SH-SY5Y (cell line): ENCODE results near the gene VTCN1.
A peak's percentile ranks its signal among the peaks of the same experiment; 100 is the strongest.

Experiments used
- GATA2 ChIP-seq: IDR thresholded peaks from 2 replicates; pipeline ENCODE4 v1.6.1; 2011; ENCODE audit warnings: mild to moderate bottlenecking, low read depth, low read length
- GATA3 ChIP-seq: IDR thresholded peaks from 2 replicates; pipeline ENCODE4 v1.6.1; 2011; ENCODE audit warnings: low read depth, mild to moderate bottlenecking, low read length, moderate library complexity

The VTCN1 gene

DNA sequence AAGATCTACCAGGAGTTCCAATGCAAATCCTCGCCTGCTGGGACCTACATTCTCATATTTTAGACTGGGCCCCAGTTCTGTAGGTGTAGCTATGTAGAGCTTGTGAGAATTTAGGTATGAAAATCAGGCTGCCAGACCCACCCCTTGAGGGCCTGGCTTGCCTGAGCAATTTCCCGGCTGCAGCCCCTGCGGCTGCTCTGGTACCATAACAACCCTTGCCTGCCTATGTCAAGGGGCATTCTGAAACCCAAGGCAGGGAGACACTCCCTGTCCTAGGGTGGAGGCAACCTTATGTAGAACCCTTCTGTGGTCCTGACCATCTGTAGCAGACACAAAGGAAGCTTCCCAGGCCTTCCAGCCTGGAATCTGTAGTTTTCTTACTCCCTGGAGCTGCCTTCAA, 28.4 kb downstream of the VTCN1 start:
- TF ChIP-seq GATA3 (no peak), GATA2 (no peak)

DNA sequence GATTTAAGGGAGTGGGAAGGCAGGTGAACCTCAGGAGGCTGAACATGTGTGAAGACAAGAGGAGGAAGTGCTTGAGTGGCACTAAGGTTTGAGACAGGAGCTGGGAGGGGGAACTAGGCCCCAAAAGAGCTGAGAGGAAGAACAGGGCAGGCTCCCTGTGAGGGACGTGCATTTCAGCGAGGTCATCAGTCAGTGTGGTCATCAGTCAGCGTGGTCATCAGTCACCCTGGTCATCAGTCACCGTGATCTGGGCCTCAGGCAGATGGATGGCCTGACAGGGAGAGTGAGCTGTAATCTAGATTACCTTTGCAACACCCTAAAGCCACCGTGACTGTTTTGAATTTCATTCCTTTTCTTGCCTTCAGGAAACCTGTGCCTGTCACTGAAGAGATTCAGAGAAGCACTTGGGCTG, 29.1 kb downstream of the VTCN1 start:
- TF ChIP-seq GATA2 (no peak), GATA3 (no peak)

DNA sequence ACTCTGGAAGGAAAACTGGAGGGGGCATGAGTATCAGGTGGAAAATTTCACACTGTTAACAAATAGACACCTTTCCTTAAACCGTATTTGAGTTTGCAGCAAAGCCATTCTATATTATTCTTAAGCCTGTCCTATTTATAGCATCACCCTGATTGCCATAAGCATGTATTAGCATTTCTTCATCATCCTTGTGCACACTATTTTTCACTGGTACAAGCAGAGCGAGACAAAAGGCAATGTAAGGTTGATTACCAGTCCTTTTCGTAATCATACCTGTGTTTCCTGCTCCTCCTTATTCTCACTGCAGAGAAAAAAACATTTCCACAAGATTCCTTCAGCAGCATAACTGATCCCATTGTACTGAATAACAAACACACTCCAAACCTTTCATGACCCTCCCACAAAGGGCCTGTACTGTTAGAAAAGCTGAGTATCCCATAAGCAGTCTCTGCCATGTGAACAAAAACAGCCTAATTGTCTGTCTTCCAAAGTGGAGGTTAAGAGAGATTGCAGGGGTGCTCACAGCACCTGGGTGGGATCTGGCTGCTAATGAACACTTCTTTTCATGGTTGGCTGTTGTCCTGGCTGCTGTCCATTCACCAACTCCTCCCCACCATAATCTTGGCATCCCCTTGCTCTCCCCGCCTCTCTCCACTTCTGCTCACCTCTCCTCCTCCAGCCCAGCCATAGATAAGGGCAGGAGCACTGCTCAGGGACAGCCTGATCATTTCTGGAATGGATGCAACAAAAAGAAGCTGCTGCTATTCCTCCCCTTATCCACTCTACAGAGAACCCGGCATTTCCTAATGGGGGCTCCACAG, 30.4 kb downstream of the VTCN1 start:
- TF ChIP-seq GATA3, result no peak
- no peak for TF ChIP-seq GATA2

DNA sequence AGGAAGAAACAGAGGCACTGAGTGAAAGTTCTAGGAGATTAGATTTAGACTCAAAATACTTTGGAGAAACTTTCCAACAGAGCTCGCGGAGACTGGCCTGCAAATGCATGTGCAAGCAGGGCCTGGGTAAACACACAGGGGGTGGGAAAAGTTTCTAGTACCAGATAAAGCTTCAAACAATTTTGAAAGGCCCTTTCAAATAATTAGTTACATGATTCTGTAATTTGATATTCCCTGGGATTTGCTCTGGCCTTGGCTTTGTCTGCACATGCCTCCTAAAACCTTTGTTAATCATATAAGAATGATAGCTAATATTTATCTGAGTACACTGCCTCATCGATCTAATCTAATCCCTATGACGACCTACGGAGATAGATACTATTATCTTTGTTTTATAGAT, 31.3 kb downstream of the VTCN1 start:
- TF ChIP-seq GATA3 (no peak), GATA2 (no peak)

DNA sequence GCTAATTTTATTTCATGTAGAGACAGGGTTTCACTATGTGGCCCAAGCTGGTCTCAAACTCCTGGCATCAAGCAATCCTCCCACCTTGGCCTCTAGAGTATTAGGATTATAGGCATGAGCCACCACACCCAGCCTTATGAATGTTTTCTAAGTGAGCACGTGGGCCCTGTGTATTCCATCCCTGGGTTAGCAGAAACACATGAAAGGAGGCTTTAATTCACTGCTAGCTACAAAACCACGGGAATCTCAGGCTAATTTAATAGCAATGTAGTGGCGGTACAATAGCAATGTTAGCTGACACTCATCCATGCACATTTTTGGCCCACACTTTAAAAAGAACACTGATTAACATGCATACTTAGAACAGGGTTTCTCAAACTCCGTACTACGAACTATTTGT, 32.0 kb downstream of the VTCN1 start:
- no peak for TF ChIP-seq GATA3
- TF ChIP-seq GATA2, result no peak

DNA sequence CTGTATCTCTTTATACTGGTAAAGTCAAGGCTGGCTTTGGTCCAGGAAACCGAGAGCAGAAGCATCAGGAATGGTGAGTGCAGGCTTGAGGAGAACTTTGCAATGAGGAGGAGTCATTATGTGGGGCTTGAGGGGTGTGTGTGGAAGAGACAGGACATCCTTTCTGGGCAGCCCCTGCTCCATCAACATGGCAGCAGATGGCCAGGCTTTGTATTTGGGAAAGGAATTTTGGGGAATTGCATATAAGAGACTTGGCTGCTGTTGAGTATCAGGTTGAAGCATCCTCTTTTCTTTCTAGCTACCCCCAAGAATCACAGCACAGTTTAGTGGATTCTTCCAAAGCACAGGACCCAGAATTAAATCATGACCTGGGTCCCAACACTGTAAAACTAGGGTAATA, 33.4 kb downstream of the VTCN1 start:
- TF ChIP-seq GATA2 (no peak), GATA3 (no peak)

DNA sequence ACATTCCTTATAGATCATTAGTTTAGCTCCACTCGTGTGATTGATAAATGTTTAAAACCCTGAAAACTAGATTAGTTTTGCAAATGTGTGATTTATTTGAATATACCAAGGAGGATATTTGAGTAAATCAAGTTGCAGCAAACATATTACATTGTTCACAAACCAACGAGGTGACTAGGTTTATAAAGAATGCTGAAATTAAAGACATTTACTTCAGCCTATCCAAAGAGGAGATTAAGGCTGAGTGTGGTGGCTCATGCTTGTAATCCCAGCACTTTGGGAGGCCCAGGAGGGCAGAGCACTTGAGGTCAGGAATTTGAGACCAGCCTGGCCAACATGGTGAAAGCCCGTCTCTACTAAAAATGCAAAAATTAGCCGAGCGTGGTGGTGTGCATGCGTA, 34.1 kb downstream of the VTCN1 start:
- TF ChIP-seq GATA2 (no peak), GATA3 (no peak)

DNA sequence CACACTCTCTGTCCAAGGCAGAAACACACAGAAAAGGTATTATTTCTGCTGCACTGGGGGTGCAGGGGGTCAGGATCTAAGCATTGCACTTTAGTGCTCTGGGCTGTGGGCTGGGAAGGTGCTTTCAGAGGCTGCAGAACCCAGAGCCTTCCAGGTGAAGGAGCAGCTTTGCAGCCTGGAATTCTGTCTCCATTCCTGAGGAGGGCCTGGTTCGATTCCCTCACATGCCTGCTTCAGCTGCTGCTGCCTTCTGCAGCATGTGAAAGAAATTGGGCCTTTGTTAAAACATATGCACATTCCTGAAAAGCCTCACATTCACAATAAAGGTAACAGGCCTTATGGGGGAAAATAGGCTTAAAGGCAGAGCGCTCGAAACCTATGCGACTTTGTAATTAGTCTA, 35.9 kb downstream of the VTCN1 start:
- TF ChIP-seq GATA3 (no peak), GATA2 (no peak)

DNA sequence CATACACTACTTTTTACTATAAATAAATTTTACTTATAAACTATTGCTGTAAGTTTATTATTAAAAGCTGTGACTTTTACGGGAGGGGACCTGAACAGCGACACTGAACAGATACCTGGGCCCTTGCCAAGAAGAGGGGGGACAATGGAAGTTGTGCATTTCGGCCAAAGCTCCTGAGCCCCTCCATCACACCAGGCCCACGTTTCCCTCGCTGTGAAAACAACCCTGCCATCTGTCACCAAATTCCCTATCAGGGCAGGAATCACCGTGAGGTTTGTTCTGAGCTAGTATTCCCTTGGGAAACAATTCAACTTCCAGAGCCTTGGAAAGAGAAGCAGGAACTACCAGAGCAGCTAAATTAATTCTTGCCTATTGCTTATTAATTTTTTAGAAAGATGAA, 37.0 kb downstream of the VTCN1 start:
- peak; percentile 79; the same call in 1 of the 2 replicates for TF ChIP-seq GATA2
- TF ChIP-seq GATA3, result peak; percentile 43

DNA sequence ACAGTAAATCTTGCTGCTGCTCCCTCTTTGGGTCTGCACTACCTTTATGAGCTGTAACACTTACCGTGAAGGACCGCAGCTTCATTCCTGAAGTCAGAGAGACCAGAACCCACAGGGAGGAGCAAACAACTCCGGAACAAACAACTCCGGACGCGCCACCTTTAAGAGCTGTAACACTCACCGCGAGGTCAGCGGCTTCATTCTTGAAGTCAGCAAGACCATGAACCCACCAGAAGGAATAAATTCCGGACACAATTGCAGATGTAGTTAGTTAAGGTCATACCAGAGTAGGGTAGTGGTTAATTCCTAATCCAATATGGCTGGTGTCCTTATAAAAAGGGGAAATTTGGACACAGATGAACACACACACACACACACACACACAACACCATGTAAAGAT, 37.7 kb downstream of the VTCN1 start:
- no peak for TF ChIP-seq GATA2
- TF ChIP-seq GATA3, result no peak

DNA sequence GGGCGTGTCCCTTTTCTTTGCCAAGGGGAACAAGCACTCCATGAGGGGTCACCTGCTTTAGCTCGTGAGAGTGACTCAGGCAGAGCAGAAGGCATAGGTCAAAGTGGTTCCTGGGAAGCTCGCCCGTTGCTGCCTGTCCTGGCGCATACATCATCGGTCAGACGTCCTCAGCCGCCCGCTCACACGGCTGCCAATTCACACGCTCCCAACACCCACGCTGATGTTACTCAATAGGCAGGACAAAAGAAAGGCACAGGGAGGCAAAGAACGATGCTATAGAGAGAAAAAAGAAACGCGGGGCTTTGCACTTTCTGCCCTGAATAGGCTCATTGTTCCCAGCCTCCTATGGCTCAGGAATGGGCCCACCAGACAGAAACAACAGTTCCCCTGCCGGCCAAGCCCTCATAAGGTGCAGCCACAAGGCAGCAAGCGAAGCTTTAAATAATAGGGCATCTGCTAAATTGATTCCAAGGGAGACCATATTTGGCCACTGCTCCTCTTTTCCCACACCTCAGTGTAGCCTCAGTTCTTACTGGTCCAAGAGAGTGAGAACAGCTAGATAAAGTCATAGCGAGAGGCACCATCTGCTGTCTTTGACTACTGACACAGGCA, 38.7 kb downstream of the VTCN1 start:
- TF ChIP-seq GATA2, result no peak
- no peak for TF ChIP-seq GATA3

DNA sequence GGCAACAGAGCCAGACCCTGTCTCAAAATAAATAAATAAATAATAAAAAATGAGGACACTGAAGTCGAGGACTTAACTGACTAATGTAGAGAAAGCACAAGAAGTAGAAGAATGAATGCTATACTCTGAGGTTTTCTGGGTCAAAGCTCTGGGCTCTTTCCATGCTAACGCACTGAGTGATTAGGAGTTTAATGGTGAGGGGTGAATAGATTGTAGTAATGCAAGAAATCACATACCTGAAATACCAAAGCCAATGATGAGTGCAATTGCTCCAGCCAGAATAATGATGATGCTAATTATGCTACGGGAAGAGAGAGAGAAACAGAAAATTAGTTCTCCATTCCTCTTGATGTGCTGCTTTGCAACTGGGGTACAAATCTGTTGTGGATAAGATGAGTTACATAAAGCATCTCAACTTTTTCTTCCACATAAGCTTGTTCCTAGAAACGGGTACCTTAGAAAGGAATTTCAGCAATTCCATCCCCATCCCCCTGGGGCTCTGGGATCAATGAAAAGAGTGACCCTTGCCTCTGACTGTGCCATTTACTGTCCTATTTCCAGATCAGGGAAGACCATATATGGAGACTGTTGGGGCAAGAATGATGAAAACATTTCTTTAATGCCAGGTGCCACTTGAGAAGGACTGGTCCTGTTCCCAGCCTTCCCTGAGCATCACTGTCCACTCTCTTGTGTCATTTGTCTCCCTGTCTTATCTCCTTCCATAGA, 40.7 kb downstream of the VTCN1 start:
- TF ChIP-seq GATA3, result no peak

DNA sequence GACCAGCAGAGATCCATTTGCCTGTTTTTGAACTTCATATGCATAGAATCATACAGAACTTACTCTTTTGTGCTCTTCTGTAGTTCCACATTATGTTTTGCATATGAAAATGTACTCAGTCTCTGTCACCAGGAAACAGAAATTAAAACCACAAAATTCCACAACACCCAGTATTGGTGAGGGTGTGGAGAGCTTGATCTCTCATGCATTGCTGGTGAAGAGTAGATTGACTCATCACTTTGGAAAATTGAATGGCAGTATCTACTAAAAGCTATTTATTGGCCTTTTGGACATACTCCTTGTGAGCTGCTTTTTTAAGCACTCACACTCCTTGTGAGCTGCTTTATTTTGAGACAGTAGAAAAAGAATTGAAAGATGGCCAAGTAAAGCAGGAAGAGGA, 43.3 kb downstream of the VTCN1 start:
- TF ChIP-seq GATA2, result no peak
- TF ChIP-seq GATA3, result no peak

DNA sequence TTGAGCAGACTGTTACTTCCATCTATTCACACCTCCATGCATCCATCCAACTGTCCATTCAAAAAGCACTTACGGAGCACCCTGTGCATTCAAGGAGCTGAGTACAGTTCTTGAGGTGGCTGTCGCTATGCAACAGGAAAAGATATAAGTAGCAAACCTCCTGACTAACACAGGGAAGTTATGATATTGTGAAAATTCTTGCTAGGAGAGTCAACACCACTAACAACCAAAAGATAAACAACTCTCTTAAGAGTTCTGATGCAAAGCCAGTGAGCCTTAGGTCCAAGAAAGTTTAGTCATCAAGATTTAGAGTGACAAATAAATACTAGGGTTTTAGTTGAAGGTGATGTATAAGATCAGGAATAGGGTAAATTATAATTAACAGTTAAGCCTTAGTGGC, 44.7 kb downstream of the VTCN1 start:
- TF ChIP-seq GATA2, result no peak

DNA sequence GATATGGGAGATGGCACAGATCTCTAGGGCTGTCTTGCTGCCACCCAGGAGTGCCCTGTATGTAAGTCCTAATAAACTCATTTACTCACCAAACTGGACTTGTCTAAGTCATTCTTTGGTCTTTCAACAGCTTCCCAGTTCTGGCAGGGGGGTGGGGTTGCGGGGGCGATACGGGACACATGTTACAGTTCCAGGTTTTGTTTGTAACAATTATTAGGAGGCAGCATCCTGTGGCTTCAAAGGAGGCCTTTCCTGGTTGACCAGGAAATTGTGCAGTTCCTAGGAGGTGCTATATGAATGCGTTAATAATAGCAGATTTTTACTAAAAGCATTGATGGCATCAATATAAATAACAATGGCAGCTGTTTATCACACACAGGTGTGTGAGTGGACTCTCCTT, 46.5 kb downstream of the VTCN1 start:
- TF ChIP-seq GATA3 (no peak), GATA2 (no peak)
